Type B pancreatic cell (in vitro differentiated cells): ENCODE results near the gene C7orf33. TPM values are rescaled to one million over a fixed set of nuclear protein-coding genes. Genes with fewer than 3 reads are reported as not detected.
"Not testable (repeated sequence)": the region's sequence is repeated elsewhere in the genome, so short reads cannot be mapped to it uniquely, and the experiment has no call there.

Source experiments
- DNase-seq: peaks from one replicate; pipeline ENCODE4 v3.0.0; 2021; ENCODE audit warnings: mixed read lengths; ENCODE audit not compliant: unreplicated experiment; ENCODE audit errors: extremely low spot score
- H3K27ac Mint-ChIP-seq: 2 replicates; pipeline ENCODE4 v1.8.0; 2021; ENCODE audit warnings: mild to moderate bottlenecking, mixed read lengths
- H3K27me3 Mint-ChIP-seq: 2 replicates; pipeline ENCODE4 v1.8.0; 2021; ENCODE audit warnings: mixed read lengths
- H3K36me3 Mint-ChIP-seq: 2 replicates; pipeline ENCODE4 v1.8.0; 2021; ENCODE audit warnings: mixed read lengths
- H3K4me1 Mint-ChIP-seq: one replicate; pipeline ENCODE4 v1.8.0; 2021; ENCODE audit warnings: mixed read lengths; ENCODE audit not compliant: unreplicated experiment
- H3K4me3 Mint-ChIP-seq: 2 replicates; pipeline ENCODE4 v1.8.0; 2021; ENCODE audit warnings: mild to moderate bottlenecking, mixed read lengths
- H3K9me3 Mint-ChIP-seq: 2 replicates; pipeline ENCODE4 v1.8.0; 2021; ENCODE audit warnings: mixed read lengths
- total RNA-seq: library from RNA; stranded (reverse); gene quantifications from 2 replicates; pipeline ENCODE4 v1.2.1, GENCODE V29; 2021; ENCODE audit warnings: low replicate concordance
- TF ChIP-seq, protein P1 (sequence below): fragments of 200-600 bp; sonication (generic); conservative IDR thresholded peaks from 2 replicates; pipeline ENCODE4 v1.5.0; 2021; ENCODE audit warnings: antibody characterized with exemption, mild to moderate bottlenecking

Gene C7orf33
- total RNA-seq, 1 donor from 2014 or later, result not detected

DNA sequence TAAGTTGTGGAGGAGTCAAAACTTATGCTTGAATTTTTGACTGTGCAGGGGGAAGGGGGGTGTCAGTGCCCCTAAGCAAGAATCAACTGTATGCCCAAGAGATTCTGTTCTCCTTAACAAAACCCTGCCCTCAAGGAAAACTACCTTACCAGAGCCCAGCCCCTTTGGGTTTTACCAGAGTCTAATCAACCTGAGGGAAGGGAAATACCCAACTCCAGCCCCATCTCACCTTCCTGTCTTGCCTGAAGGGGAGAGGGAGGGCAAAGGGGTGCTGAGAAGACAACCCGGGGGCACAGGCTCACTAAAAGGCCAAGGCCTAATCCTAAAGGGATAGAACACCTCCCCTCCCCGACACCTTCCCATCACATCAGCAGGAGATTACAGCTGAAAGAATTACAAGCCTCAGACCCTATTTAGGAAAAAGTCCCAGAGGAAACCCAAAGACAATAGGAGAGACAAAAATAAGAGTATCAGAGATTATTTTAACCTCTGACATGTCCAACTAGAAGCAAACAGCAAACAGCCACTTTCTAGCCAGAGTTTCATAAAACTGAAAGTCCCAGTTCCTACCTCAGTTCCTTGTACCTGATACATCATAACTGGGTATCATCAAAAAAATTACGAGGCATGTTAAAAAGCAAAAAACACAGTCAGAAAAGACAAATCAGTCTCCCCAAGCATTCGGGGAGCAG, 26.8 kb upstream of the C7orf33 start:
- Mint-ChIP-seq H3K9me3 (no peaks in the 10 kb centered on the region), H3K4me1 (no peaks in the 10 kb centered on the region), H3K4me3 (no peak overlapping the region), H3K36me3 (no peaks in the 10 kb centered on the region), H3K27me3 (no peaks in the 10 kb centered on the region), H3K27ac (peak overlapping the region; percentile 74)
- TF ChIP-seq, protein P1, sequence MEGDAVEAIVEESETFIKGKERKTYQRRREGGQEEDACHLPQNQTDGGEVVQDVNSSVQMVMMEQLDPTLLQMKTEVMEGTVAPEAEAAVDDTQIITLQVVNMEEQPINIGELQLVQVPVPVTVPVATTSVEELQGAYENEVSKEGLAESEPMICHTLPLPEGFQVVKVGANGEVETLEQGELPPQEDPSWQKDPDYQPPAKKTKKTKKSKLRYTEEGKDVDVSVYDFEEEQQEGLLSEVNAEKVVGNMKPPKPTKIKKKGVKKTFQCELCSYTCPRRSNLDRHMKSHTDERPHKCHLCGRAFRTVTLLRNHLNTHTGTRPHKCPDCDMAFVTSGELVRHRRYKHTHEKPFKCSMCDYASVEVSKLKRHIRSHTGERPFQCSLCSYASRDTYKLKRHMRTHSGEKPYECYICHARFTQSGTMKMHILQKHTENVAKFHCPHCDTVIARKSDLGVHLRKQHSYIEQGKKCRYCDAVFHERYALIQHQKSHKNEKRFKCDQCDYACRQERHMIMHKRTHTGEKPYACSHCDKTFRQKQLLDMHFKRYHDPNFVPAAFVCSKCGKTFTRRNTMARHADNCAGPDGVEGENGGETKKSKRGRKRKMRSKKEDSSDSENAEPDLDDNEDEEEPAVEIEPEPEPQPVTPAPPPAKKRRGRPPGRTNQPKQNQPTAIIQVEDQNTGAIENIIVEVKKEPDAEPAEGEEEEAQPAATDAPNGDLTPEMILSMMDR, result no peak
- no peak for DNase-seq

DNA sequence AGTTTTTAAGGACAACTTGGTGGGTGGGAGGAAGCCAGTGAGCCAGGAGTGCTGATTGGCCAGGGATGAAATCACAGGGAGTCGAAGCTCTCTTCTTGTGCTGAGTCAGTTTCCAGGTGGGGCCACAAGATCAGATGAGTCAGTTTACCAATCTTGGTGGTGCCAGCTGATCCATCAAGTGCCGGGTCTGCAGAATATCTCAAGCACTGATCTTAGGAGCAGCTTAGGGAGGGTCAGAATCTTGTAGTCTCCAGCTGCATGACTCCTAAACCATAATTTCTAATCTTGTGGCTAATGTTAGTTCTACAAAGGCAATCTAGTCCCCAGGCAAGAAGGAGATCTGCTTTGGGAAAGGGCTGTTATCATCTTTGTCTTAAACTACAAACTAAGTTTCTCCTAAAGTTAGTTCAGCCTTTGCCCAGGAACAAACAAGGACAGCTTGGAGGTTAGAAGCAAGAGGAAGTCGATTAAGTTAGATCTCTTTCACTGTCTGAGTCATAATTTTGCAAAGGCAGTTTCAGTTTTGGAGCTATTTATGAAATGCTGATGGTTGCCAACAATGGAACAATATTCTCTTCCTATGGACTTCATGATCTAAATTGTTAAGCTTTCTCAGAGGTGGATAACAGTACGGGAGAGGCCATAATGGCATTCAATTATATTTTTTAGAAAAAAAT, 26.2 kb upstream of the C7orf33 start:
- not testable (repeated sequence) for DNase-seq
- H3K4me3 Mint-ChIP-seq, result peak overlapping the region; percentile 1

DNA sequence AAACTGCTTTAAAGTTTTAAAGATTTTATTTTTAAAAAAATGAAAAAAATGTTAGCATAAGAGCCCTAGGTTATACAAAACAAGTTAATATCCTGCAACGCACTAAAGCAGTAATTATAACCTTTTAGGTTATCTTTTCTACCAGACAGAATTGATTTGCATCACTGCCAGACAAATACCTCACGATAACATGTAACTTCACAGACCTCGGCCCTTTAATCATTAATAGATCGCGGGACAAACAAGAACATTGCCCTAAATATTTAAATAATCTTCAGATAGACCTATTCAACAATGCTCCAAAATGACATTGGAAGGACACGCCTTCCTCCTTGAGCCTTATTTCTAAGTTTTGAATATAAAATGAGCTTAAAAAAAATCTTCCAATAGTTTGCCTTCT, 23.8 kb upstream of the C7orf33 start:
- no peaks in the 10 kb centered on the region for H3K4me1 Mint-ChIP-seq
- DNase-seq, result no peak

More for the DNA sequence above, 26.2 kb upstream of the C7orf33 start:
- H3K36me3 Mint-ChIP-seq, H3K27me3 Mint-ChIP-seq, H3K4me1 Mint-ChIP-seq, H3K9me3 Mint-ChIP-seq: not testable (repeated sequence)
- H3K27ac Mint-ChIP-seq, result peak overlapping the region; percentile 74

DNA sequence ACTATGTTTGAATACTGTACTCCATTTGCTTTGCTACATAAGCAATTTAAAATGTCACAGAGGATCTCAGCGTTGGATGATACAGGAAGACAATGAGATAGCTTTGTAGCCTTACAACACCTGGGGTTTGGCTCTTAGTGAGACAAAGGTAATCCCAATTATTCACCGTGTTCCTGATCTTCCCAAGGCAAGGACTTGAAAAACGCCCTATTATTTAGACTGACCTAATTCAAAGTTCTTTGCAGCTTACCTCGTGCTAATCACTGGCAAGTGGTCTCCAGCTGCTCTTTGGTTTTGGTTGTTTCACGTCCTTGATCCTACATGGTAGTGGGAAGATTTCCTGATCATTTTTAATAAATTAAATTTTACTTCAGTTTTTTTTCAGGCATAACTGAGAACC, 23.0 kb upstream of the C7orf33 start:
- Mint-ChIP-seq H3K27ac (no peak overlapping the region), H3K4me1 (no peaks in the 10 kb centered on the region), H3K9me3 (no peaks in the 10 kb centered on the region), H3K27me3 (no peaks in the 10 kb centered on the region), H3K36me3 (no peaks in the 10 kb centered on the region), H3K4me3 (no peak overlapping the region)
- TF ChIP-seq, protein P1, result no peak
- no peak for DNase-seq

More for the DNA sequence above, 23.8 kb upstream of the C7orf33 start:
- Mint-ChIP-seq H3K27me3 (no peaks in the 10 kb centered on the region), H3K4me3 (no peak overlapping the region), H3K27ac (no peak overlapping the region), H3K36me3 (no peaks in the 10 kb centered on the region), H3K9me3 (no peaks in the 10 kb centered on the region)
- TF ChIP-seq, protein P1, result no peak

DNA sequence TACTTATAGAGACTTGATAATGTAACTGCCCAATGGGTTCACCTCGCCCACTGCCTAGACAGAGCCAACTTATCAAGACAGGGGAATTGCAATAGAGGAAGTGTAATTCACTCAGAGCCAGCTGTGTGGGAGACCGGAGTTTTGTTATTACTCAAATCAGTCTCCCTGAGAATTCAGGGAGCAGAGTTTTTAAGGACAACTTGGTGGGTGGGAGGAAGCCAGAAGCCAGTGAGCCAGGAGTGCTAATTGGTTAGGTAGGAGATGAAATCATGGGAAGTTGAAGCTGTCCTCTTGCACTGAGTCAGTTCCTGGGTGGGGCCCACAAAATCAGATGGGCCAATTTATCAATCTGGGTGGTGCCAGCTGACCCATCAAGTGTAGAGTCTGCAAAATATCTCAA, 20.1 kb upstream of the C7orf33 start:
- no peaks in the 10 kb centered on the region for H3K4me1 Mint-ChIP-seq
- H3K27ac Mint-ChIP-seq, result no peak overlapping the region
- TF ChIP-seq, protein P1, result no peak
- no peak for DNase-seq
- H3K27me3 Mint-ChIP-seq, result no peaks in the 10 kb centered on the region
- H3K36me3 Mint-ChIP-seq, result no peaks in the 10 kb centered on the region
- no peaks in the 10 kb centered on the region for H3K9me3 Mint-ChIP-seq
- H3K4me3 Mint-ChIP-seq, result no peak overlapping the region

DNA sequence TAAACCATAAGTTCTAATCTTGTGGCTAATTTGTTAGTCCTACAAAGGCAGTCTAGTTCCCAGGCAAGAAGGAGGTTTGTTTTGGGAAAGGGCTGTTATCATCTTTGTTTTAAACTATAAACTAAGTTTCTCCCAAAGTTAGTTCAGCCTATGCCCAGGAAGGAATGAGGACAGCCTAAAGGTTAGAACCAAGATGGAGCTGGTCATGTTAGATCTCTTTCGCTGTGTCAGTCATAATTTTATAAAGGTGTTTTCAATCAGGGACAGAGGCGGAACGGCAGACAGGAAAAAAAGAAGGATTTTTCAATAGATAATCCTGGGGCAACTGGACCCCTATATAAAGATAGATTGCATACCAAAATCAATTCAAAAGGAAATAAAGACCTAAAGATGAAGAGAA, 19.6 kb upstream of the C7orf33 start:
- DNase-seq, H3K36me3 Mint-ChIP-seq, H3K27ac Mint-ChIP-seq, H3K9me3 Mint-ChIP-seq, H3K4me3 Mint-ChIP-seq, H3K4me1 Mint-ChIP-seq, H3K27me3 Mint-ChIP-seq: not testable (repeated sequence)
